ENCODE data around the gene OR9Q1. TPM values are rescaled to one million over a fixed set of nuclear protein-coding genes. Genes with fewer than 3 reads are reported as not detected.

OR9Q1 gene
- total RNA-seq, 2 experiments from 2014 or later = not detected

GRCh38 chr11:58070585-58070984 lies 46.9 kb downstream of the OR9Q1 start:
- Histone ChIP-seq H3K36me3 (ENCODE audit: insufficient read depth, low read length) (no peaks in the 10 kb centered on the region), H3K4me1 (ENCODE audit: insufficient read depth, low read length, poor library complexity, severe bottlenecking) (no peaks in the 10 kb centered on the region), H2AFZ (ENCODE audit: low read length) (no peak overlapping the region), H3K4me3 (ENCODE audit: low read depth, low read length, poor library complexity, severe bottlenecking) (no peak overlapping the region), H3K27ac (ENCODE audit: low read depth, low read length, poor library complexity, severe bottlenecking) (no peak overlapping the region), H3K4me2 (ENCODE audit: low read length) (no peak overlapping the region), H4K20me1 (ENCODE audit: insufficient read depth, low read length) (no peaks in the 10 kb centered on the region), H3K9me2 (ENCODE audit: insufficient read depth, low read length) (no peaks in the 10 kb centered on the region), H3K9me3 (ENCODE audit: low read length) (no peaks in the 10 kb centered on the region), H3K79me2 (ENCODE audit: insufficient read depth, low read depth, low read length) (no peaks in the 10 kb centered on the region)
- no TSS peak for BruUV-seq (replicated peaks)
- ChIA-PET POLR2A (no interaction called here), CTCF (ENCODE audit: unreplicated experiment) (no interaction called here)
- intact Hi-C loops (cut with micrococcal nuclease; ENCODE audit: unreplicated experiment) = no loop called here
- no peak for TF ChIP-seq EZH2phosphoT487 (IDR thresholded peaks at IDR 0.05; ENCODE audit: borderline replicate concordance, low read depth, low read length)
- no peak for TF ChIP-seq CTCF (conservative IDR thresholded peaks at IDR 0.05; ENCODE audit: low read length)
- no peak for DNase-seq (ENCODE audit: low spot score)

GRCh38 chr11:58075781-58076180 lies 52.1 kb downstream of the OR9Q1 start:
- Histone ChIP-seq H3K9me2 (ENCODE audit: insufficient read depth, low read length) (no peaks in the 10 kb centered on the region), H3K27ac (ENCODE audit: low read depth, low read length, poor library complexity, severe bottlenecking) (no peak overlapping the region)
- no TSS peak for BruUV-seq (replicated peaks)

DNA sequence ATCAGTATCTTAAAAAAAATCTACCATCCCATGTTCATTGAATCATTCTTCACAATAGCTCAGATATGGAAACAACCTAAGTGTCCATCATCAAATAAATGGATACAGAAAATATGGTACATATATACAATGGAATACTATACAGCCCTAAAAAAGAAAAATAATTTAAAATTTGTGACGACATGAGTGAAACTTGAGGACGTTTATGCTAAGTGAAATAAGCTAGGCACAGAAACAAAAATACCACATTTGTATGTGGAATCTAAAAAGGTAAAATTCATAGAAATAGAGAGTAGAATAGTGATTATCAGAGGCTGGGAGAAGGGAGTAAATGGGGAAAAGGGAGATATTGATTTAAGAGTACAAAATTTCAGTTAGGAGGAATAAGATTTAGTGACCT lies 62.8 kb downstream of the OR9Q1 start:
- POLR2A ChIA-PET = no interaction called here
- no peaks in the 10 kb centered on the region for H4K20me1 ChIP-seq (ENCODE audit: insufficient read depth, low read length)

More at GRCh38 chr11:58075781-58076180, 52.1 kb downstream of the OR9Q1 start:
- Histone ChIP-seq H3K79me2 (ENCODE audit: insufficient read depth, low read depth, low read length) (no peaks in the 10 kb centered on the region), H3K4me2 (ENCODE audit: low read length) (no peak overlapping the region), H4K20me1 (ENCODE audit: insufficient read depth, low read length) (no peaks in the 10 kb centered on the region), H2AFZ (ENCODE audit: low read length) (no peak overlapping the region), H3K4me3 (ENCODE audit: low read depth, low read length, poor library complexity, severe bottlenecking) (no peak overlapping the region), H3K36me3 (ENCODE audit: insufficient read depth, low read length) (no peaks in the 10 kb centered on the region), H3K9me3 (ENCODE audit: low read length) (no peaks in the 10 kb centered on the region), H3K4me1 (ENCODE audit: insufficient read depth, low read length, poor library complexity, severe bottlenecking) (no peaks in the 10 kb centered on the region)
- no peak for TF ChIP-seq CTCF (conservative IDR thresholded peaks at IDR 0.05; ENCODE audit: low read length)
- no peak for TF ChIP-seq EZH2phosphoT487 (IDR thresholded peaks at IDR 0.05; ENCODE audit: borderline replicate concordance, low read depth, low read length)
- ChIA-PET POLR2A (no interaction called here), CTCF (ENCODE audit: unreplicated experiment) (no interaction called here)
- no peak for DNase-seq (ENCODE audit: low spot score)
- intact Hi-C loops (cut with micrococcal nuclease; ENCODE audit: unreplicated experiment) = no loop called here

More for the DNA sequence above, 62.8 kb downstream of the OR9Q1 start:
- intact Hi-C loops (cut with micrococcal nuclease; ENCODE audit: unreplicated experiment) = no loop called here
- H3K9me3 ChIP-seq (ENCODE audit: low read length) = peaks cover 8% of the 10 kb centered on the region; the same call in 1 of the 2 replicates
- no TSS peak for BruUV-seq (replicated peaks)
- no peaks in the 10 kb centered on the region for H3K79me2 ChIP-seq (ENCODE audit: insufficient read depth, low read depth, low read length)
- no peak overlapping the region for H3K4me3 ChIP-seq (ENCODE audit: low read depth, low read length, poor library complexity, severe bottlenecking)
- no peak overlapping the region for H3K4me2 ChIP-seq (ENCODE audit: low read length)
- H2AFZ ChIP-seq (ENCODE audit: low read length) = no peak overlapping the region
- H3K27ac ChIP-seq (ENCODE audit: low read depth, low read length, poor library complexity, severe bottlenecking) = no peak overlapping the region
- no peak for DNase-seq (ENCODE audit: low spot score)
- H3K36me3 ChIP-seq (ENCODE audit: insufficient read depth, low read length) = no peaks in the 10 kb centered on the region
- CTCF ChIA-PET (ENCODE audit: unreplicated experiment) = no interaction called here
- no peaks in the 10 kb centered on the region for H3K9me2 ChIP-seq (ENCODE audit: insufficient read depth, low read length)
- no peak for TF ChIP-seq CTCF (conservative IDR thresholded peaks at IDR 0.05; ENCODE audit: low read length)
- TF ChIP-seq EZH2phosphoT487 (IDR thresholded peaks at IDR 0.05; ENCODE audit: borderline replicate concordance, low read depth, low read length) = no peak
- no peaks in the 10 kb centered on the region for H3K4me1 ChIP-seq (ENCODE audit: insufficient read depth, low read length, poor library complexity, severe bottlenecking)

Measured in OCI-LY7 (cell line).